Endometrium (tissue), 2 donors: Measurements from ENCODE around the gene HIRIP3.
A peak's percentile ranks its signal among the peaks of the same experiment; 100 is the strongest.
"Not testable (repeated sequence)": the region's sequence is repeated elsewhere in the genome, so short reads cannot be mapped to it uniquely, and the experiment has no call there.

Source experiments
- FAIRE-seq: peaks from 2 replicates; lab custom pipeline; 2012; peaks lifted over from hg19 to GRCh38; lab: Jason Lieb, UNC
- donor health status: control.
- donor health status: control.

The HIRIP3 gene

DNA sequence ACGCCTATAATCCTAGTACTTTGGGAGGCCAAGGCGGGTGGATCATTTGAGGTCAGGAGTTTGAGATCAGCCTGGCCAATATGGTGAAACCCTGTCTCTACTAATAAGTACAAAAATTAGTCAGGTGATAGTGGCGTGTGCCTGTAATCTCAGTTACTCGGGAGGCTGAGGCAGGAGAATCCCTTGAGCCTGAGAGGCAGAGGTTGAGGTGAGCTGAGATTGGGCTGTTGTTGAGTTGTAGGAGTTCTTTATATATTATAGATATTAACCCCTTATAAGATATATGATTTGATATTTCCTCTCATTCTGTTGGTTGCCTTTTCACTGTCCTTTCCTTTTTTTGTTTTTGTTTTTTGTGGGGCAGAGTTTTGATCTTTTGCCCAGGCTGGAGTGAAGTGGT is 35.6 kb downstream of the HIRIP3 start:
- FAIRE-seq = not testable (repeated sequence)

DNA sequence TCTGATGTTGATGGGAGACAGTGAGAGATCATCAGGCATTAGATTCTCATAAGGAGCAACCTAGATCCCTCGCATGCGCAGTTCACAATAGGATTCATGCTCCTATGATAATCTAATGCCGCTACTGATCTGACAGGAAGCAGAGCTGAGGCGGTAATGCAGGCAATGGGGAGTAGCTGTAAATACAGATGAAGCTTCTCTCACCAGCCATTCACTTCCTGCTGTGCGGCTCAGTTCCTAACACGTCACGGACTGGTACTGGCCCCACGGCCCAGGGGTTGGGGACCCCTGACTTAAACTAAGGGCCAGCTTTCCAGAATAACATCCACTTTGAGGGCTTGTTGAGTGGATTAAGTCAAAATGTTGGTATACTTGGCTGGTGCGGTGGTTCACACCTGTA is 36.1 kb downstream of the HIRIP3 start:
- FAIRE-seq = no peak

DNA sequence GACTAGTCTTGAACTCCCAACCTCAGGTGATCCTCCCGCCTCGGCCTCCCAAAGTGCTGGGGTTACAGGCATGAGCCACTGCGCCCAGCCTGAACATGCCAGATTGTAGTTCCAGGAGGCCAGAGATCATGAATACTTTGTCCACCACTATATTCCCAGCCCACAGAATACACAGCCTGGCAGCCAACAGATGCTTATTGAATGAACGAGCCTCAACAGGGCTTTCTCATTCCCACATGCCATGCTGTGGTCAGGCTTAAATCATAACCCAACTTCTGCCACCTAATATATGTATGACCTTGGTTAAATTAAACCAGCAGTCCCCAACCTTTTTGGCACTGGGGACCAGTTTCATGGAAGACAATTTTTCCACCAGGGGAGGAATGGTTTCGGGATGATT is 36.7 kb downstream of the HIRIP3 start:
- FAIRE-seq = no peak

DNA sequence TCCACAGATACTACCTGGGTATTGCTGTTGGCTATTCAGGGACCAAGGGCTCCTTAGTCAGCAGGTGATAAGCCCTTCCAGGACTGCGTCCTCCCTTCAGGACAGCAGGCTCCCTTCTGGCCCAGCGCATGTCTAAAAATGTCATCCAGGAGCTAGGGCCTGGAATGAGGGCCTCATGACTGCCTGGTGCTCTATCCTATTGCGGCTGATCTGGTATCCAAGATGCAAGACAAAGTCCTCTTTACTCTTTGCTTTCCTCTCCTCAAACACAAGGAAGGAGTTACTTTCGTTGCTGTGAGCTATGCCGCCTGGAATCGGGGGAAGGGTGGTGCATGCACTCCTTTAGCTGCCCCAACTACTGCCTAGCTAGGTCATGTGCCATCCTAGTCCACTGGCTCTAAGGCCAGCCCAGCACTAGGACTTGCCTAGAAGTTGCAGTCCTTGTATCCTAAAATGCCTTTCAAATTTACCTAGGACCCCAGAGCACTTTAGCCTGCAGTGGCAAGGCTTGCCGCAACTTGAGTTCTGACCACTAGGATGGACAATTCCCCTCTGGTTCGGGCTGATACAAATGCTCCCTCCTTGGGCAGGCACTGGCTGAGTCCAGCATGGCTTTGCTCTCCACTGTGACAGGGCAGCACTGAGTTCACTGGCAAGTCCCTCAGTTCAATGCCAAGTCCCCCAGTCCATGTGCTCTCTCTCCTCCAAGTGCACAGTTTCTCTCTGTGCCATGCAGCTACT is 43.6 kb downstream of the HIRIP3 start:
- no peak for FAIRE-seq

DNA sequence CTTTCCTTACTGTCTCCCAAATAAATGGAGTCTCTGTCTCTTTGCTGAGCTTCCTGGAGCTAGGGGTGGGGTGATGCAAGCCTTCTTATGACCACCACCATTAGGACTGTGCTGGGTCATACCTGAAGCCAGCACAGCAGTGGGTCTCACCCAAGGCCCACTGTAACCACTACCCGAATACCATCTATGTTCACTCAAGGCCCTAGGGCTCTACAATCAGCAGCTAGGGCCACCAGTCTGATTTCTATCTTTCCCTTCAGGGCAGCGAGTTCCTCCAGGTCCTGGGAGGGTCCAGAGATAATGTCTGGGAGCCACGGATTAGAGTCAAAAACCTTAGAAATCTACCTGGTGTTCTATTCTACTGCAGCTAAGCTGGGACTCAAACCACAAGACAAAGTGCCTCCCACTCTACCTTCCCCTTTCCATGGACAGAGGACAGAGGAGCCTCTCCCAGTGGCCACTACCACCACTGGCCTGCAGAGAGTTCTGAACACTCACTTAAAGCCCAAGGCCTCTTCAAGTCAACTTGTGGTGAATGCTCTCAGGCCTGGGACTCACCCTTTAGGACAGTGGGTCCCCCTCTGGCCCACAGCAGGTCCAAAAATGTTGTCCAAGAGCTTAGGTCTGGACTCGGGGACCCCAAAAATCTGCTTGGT is 44.5 kb downstream of the HIRIP3 start:
- FAIRE-seq = no peak

DNA sequence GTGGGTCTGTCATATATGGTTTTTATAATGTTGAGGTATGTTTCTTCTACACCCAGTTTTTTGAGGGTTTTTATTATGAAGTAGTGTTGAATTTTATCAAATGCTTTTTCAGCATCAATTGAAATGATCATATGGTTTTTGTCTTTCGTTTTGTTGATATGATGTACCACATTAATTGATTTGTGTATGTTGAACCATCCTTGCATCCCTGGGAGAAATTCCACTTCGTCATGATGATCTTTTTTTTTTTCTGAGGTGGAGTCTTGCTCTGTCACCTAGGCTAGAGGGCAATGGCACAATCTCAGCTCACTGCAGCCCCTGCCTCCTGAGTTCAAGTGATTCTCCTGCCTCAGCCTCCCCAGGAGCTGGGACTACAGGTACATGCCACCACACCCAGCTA is 47.5 kb downstream of the HIRIP3 start:
- no peak for FAIRE-seq

DNA sequence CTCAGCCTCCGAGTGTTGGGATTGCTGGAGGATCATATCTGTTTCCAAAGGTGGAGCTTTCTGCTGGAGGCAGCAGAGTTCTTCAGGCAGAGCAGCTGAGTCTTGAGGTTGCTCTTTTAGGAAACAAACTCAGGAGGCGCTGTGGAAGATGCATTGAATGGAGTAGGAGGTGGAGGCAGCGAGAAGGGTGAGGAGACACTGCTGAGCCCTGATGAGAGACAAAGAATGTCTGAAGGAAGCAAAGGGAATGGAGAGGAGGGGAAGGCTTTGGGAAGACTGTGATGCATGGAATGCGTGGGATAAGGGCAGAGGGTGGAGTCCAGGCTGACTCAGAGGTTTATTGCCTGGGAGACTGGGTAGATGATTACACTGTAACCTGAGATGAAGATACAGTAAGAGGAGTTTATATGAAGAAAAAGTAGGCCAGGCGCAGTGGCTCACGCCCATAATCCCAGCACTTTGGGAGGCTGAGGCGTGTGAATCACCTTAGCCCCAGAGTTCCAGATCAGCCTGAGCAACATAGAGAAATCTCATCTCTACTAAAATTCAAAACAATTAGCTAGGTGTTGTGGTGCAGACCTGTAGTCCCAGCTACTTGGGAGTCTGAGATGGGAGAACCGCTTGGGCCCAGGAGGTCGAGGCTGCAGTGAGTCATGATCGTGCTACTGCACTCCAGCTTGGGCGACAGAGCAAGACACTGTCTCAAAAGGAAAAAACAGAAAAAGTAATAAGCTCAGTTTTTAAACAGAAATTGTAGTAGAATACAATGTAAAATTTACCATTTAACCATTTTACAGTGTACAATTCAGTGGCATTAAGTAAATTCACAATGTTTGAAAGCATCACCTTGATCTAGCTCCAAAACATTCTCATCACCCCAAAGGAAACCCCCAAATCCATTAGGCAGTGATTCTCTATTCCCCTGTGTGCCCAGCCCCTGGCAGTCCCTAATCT is 51.3 kb downstream of the HIRIP3 start:
- peak; percentile 79 for FAIRE-seq
